Heart left ventricle (tissue), 16 donors: ENCODE results near the gene LTV1. TPM values are rescaled to one million over a fixed set of nuclear protein-coding genes. Genes with fewer than 3 reads are reported as not detected.

Experiments used
- ATAC-seq, 4 donors: fragments of 200-7000 bp; cut with Tn5 transposase; one replicate each; pipeline ENCODE4 v1.9.1; 2020 to 2022; ENCODE audit warnings: moderate library complexity in 4 of 4, mild to moderate bottlenecking in 3 of 4, moderate number of reproducible peaks in 1 of 4
- DNase-seq, 5 donors: peaks; one replicate each; pipeline ENCODE4 v3.0.0-alpha.2; 2020
- H3K27ac ChIP-seq, 12 donors: fragments of 200-600 bp; sonication (generic) in 4 of 12; one replicate each; pipeline versions ENCODE4 v1.5.0 to v1.8.0; 2016 to 2022; ENCODE audit warnings: mild to moderate bottlenecking in 2 of 12
- H3K27me3 ChIP-seq, 9 donors: fragments of 200-600 bp; sonication (generic) in 2 of 9; one replicate each; pipeline versions ENCODE4 v1.5.1 to v1.8.0; 2016 to 2022; ENCODE audit warnings: mild to moderate bottlenecking in 3 of 9
- H3K36me3 ChIP-seq, 9 donors: fragments of 200-600 bp; sonication (generic) in 2 of 9; one replicate each; pipeline versions ENCODE4 v1.5.0 to v1.8.0; 2018 to 2022; ENCODE audit warnings: mild to moderate bottlenecking in 2 of 9
- H3K4me1 ChIP-seq, 12 donors: fragments of 200-600 bp; sonication (generic) in 4 of 12; one replicate each; pipeline versions ENCODE4 v1.5.0 to v1.8.0; 2016 to 2022; ENCODE audit warnings: mild to moderate bottlenecking in 3 of 12
- H3K4me3 ChIP-seq, 12 donors: fragments of 200-600 bp; sonication (generic) in 4 of 12; one replicate each; pipeline versions ENCODE4 v1.5.0 to v1.8.0; 2017 to 2022; ENCODE audit warnings: mild to moderate bottlenecking in 9 of 12, moderate library complexity in 4 of 12
- H3K9me3 ChIP-seq, 12 donors: fragments of 200-600 bp; sonication (generic) in 4 of 12; one replicate each; pipeline versions ENCODE4 v1.5.0 to v1.8.0; 2016 to 2022; ENCODE audit warnings: mild to moderate bottlenecking in 1 of 12
- CTCF ChIP-seq, 12 donors: fragments of 200-600 bp; sonication (generic) in 4 of 12; IDR thresholded peaks; one replicate each; pipeline versions ENCODE4 v1.5.0 to v1.8.0; 2018 to 2022; ENCODE audit warnings: antibody characterized with exemption in 12 of 12, mild to moderate bottlenecking in 5 of 12
- POLR2A ChIP-seq, 2 donors: fragments of 450-650 bp; IDR thresholded peaks; one replicate each; pipeline ENCODE4 v1.6.1; 2017; ENCODE audit warnings: antibody characterized with exemption in 2 of 2, mild to moderate bottlenecking in 2 of 2, moderate library complexity in 2 of 2
- WGBS, 4 donors: extraction: QIAGEN DNeasy Blood & Tissue Kit in 2 of 4; methylation state at CpG; one replicate each; pipeline versions ENCODE4 v1.1.5 to v1.1.7; 2013 to 2018; 5-methylcytosine and 5-hydroxymethylcytosine counted together
- intact Hi-C, 10 donors: fragments of 100-400 bp; cut with DNase I; formaldehyde crosslinking; loops; one replicate each; pipeline versions ENCODE4 v1.11.1 to v1.14.2; 2022
- polyA plus RNA-seq, 2 donors: library from polyadenylated mRNA; stranded (reverse); fragments of 200-250 nt; gene quantifications; one replicate each; pipeline ENCODE4 v1.2.3, GENCODE V29; 2013
- total RNA-seq, 9 donors: library from RNA; depleted of rRNA in 2 of 9; stranded (reverse); fragments of >200 nt in 2 of 9; fragmentation: NEBNext Ultra II Directional in 3 of 9; extraction: Animal tissue kit (Norgen Biotek cat#: 25700) in 3 of 9; gene quantifications; one replicate each; pipeline versions ENCODE4 v1.1.0 to v1.2.4, GENCODE V29; 2016 to 2023
- donor health status: ischemic (EF 13 %, LVEDD 7.1; RV severe dilation, severe dysfunction).
- donor health status: healthy with polysubstance abuse.
- donor health status: DM: no; HTN: yes; CAD: no.
- donor health status: DM: no; HTN: no; CAD: no.
- donor health status: ischemic (EF 25% LVEDD 6.9; RV normal size, moderate dysfunction).
- donor health status: ischemic (EF 25% LVEDD 5.7; RV mildly dilated, moderate dysfunction).
- donor health status: healthy.
- donor health status: DM: yes; HTN: yes; CAD: no.
- donor health status: ischemic (EF 35%, LVEDD 5.7; RV mildly dilated, moderate dysfunction).
- donor health status: nonischemic (EF 11% LVEDD 7.7; RV severe dilation, severe dysfunction).
- donor health status: DM: yes; HTN: yes; CAD: no.
- donor health status: PGD.
- donor health status: ischemic (EF 29% LVEDD 5.4; RV normal size, mild dysfunction).
- donor health status: nonischemic (EF 23%, LVEDD 6.1; RV moderate dilation, normal function).

LTV1 gene
- total and polyA plus RNA-seq, 11 donors, result 9.8 to 28.9 (median 12.9) TPM

DNA sequence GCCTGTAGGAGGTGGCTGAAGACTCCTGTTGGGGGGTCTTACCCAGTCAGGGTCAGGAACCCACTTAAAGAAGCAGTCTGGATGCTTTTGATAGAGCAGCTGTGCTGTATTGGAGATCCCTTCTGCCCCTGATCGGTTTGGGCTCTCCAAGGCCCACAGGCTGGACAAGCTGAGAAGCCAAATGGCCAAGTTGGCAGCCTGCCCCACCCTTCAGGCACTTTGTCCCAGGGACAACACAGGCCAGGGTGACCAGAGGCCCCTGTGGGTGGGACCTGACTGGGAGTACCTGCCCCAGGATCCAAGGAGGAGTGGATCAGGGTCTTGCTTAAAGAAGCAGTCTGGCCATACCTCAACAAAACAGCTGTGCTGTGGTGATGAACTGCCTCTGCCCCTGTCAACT lies 69.5 kb downstream of the LTV1 start:
- Histone ChIP-seq H3K4me1 (no peaks in the 10 kb centered on the region), H3K4me3 (no peak overlapping the region), H3K27me3 (no peaks in the 10 kb centered on the region), H3K27ac (no peak overlapping the region), H3K9me3 (peaks cover 0 to 33% (median 13%) of the 10 kb centered on the region in 12 donors), H3K36me3 (no peaks in the 10 kb centered on the region)
- TF ChIP-seq CTCF (IDR thresholded peaks at IDR 0.05), result no peak
- no peak for TF ChIP-seq POLR2A (IDR thresholded peaks at IDR 0.05)
- intact Hi-C loops, result no loop called here
- WGBS, 4 donors, result 89 to 97% (median 90%) methylated on average over 1 of the region's 1 CpG
- DNase-seq (peak in 1 of 5 donors; percentile 54), ATAC-seq (no peak)

Other genes starting within 250 kb of the LTV1 start
- gene PHACTR2, start 165.4 kb upstream of the LTV1 start, total RNA-seq, result 100 to 1,000 TPM in 1 of 9 donors, 10 to 100 TPM in 8; 47.8 to 101 (median 68.3) TPM
- 10 to 100 TPM; 10.2 to 17.9 TPM for gene PHACTR2, start 165.4 kb upstream of the LTV1 start, polyA plus RNA-seq
- gene ZC2HC1B, start 21.1 kb downstream of the LTV1 start, total RNA-seq, result under 1 TPM in 1 of 9 donors, not detected in 8; 0.25 TPM
- gene ZC2HC1B, start 21.1 kb downstream of the LTV1 start, polyA plus RNA-seq, result not detected
- 10 to 100 TPM in 5 of 9 donors, 1 to 10 TPM in 4; 6.6 to 27.3 (median 10.0) TPM for gene PLAGL1, start 164.9 kb downstream of the LTV1 start, total RNA-seq
- gene PLAGL1, start 164.9 kb downstream of the LTV1 start, polyA plus RNA-seq, result 1 to 10 TPM; 7.7 to 9.5 TPM